Measurements from ENCODE around the gene EEF1AKMT1.

DNA sequence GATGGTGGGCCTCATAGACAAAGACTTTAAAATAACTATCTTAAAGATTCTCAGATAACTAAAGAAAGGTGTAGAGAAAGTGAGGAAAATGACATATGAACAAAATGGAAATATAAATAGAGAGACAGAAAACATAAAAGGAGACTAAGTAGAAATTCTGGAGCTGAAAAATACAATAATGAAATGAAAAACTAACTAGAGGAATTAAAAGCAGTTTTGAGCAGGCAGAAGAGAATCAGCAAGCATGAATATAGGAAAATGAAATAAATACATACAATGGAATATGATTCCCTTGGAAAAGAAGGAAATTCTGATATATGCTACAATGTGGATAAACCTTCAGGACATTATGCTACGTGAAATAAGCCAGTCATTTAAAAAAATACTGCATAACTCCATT lies 3.9 kb downstream of the EEF1AKMT1 start:
- TF ChIP-seq EZH2 (IDR thresholded peaks at IDR 0.05) (no peak), POLR2AphosphoS5 (IDR thresholded peaks at IDR 0.05; ENCODE audit: borderline replicate concordance, low read depth, low read length) (no peak), FOXP2 (optimal IDR thresholded peaks at IDR 0.05; ENCODE audit: control extremely low read depth, extremely low read length, insufficient read depth) (no peak)
